ENCODE results near the gene PLAU.

PLAU gene

DNA sequence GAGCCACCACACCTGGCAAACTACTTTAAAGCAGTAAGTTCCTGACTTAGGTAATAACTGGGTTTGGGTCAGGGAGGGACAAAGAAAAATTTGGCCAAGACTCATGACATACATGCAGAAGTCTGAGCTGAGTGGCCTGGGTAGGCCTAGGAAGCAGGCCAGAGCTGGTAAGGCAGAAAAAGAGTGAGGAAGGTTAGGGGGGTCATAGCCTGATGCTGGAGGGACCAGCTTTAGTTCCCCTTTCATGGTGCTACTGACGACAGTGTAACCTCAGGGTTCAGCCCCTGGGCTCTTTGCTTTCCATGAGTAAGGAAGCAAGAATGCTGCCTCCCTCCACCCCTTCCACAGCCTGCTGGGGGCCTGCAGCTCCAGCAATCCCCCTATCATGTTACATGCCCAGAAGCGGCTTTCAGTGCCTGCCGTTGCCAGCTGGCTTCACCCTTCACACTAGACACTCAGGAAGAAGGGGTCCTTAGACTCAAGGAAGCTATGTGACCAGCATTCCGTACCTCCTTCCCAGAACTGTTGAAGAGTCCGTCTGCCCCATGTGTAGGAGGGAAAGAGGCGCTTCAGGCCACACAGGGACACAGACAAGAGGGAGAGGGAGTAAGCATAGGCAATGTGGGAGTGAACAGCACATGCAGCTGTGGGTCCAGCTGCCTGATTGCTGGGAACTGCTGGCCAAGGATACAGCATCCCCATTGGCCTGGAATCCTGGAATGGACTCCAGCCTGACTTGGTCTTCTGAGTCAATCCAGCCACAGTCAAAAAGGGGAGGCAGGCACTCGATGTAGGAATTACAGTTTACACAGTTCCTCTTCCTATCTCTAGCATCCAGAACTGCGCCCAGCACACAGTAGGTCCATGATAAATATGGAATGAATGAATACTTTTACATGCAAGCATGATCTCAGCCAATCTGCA, 4.1 kb upstream of the PLAU start:
- TF ChIP-seq, protein P1, sequence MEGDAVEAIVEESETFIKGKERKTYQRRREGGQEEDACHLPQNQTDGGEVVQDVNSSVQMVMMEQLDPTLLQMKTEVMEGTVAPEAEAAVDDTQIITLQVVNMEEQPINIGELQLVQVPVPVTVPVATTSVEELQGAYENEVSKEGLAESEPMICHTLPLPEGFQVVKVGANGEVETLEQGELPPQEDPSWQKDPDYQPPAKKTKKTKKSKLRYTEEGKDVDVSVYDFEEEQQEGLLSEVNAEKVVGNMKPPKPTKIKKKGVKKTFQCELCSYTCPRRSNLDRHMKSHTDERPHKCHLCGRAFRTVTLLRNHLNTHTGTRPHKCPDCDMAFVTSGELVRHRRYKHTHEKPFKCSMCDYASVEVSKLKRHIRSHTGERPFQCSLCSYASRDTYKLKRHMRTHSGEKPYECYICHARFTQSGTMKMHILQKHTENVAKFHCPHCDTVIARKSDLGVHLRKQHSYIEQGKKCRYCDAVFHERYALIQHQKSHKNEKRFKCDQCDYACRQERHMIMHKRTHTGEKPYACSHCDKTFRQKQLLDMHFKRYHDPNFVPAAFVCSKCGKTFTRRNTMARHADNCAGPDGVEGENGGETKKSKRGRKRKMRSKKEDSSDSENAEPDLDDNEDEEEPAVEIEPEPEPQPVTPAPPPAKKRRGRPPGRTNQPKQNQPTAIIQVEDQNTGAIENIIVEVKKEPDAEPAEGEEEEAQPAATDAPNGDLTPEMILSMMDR (IDR thresholded peaks at IDR 0.05) = no peak
- no peak overlapping the region for H3K4me3 ChIP-seq (ENCODE audit: low read depth, low read length)
- peak overlapping the region; percentile 29 for H2AFZ ChIP-seq
- H3K4me1 ChIP-seq = peaks cover 3% of the 10 kb centered on the region
- no peak overlapping the region for H3K4me2 ChIP-seq (ENCODE audit: low read length)
- peak overlapping the region; percentile 55 for H3K27ac ChIP-seq
- no peaks in the 10 kb centered on the region for H3K36me3 ChIP-seq (ENCODE audit: control insufficient read depth, insufficient read depth, low read length)
- no peak overlapping the region for H3K9ac ChIP-seq
- H3K27me3 ChIP-seq (ENCODE audit: control insufficient read depth, insufficient read depth, low read length) = no peaks in the 10 kb centered on the region
- H3K9me3 ChIP-seq (ENCODE audit: control insufficient read depth, low read length) = no peaks in the 10 kb centered on the region
- no peaks in the 10 kb centered on the region for H3K79me2 ChIP-seq

GRCh38 chr10:73907841-73908517, 3.0 kb upstream of the PLAU start:
- Histone ChIP-seq H3K79me2 (no peaks in the 10 kb centered on the region), H3K36me3 (ENCODE audit: control insufficient read depth, insufficient read depth, low read length) (no peaks in the 10 kb centered on the region), H3K27ac (peak overlapping the region; percentile 48), H2AFZ (no peak overlapping the region), H3K4me3 (ENCODE audit: low read depth, low read length) (no peak overlapping the region), H3K9me3 (ENCODE audit: control insufficient read depth, low read length) (no peaks in the 10 kb centered on the region), H3K4me1 (peaks cover 3% of the 10 kb centered on the region), H3K9ac (no peak overlapping the region), H3K27me3 (ENCODE audit: control insufficient read depth, insufficient read depth, low read length) (no peaks in the 10 kb centered on the region), H3K4me2 (ENCODE audit: low read length) (no peak overlapping the region)
- TF ChIP-seq, protein P1 (IDR thresholded peaks at IDR 0.05) = no peak

DNA sequence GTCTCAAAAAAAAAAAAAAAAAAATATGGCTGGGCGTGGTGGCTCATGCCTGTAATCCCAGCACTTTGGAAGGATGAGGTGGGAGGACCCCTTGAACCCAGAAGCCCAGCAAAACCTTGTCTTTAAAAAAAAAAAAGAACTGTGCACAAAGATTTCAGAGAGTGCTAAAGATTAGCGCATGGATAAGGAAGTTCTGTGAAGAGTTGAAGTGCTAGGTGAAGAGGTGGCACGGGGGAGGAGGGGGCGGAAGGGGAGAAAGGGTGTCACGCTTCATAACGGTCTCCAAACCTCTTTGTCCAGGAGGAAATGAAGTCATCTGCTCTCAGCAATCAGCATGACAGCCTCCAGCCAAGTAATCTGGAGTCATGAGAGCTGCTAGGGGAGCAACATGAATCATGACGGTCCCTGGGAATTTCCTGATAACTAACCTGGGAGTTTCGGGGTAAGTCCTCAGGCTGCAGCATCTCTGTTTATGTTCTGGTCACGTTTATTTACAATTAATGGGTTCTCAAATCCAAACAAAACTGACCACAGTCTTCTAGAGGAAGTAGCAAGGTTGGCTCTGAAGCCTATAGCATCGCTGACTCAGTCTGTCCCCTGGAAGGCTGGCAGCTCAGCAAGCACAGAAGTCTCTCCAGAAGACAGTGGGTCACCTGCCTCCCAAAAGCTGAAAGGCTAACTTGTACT, 1.9 kb upstream of the PLAU start:
- Histone ChIP-seq H3K9me3 (ENCODE audit: control insufficient read depth, low read length) (no peaks in the 10 kb centered on the region), H2AFZ (no peak overlapping the region), H3K27me3 (ENCODE audit: control insufficient read depth, insufficient read depth, low read length) (no peaks in the 10 kb centered on the region), H3K27ac (no peak overlapping the region), H3K4me1 (peaks cover 3% of the 10 kb centered on the region), H3K4me2 (ENCODE audit: low read length) (no peak overlapping the region), H3K36me3 (ENCODE audit: control insufficient read depth, insufficient read depth, low read length) (no peaks in the 10 kb centered on the region), H3K4me3 (ENCODE audit: low read depth, low read length) (no peak overlapping the region), H3K9ac (no peak overlapping the region), H3K79me2 (no peaks in the 10 kb centered on the region)
- TF ChIP-seq, protein P1 (IDR thresholded peaks at IDR 0.05) = no peak

- Histone ChIP-seq H3K36me3 (ENCODE audit: control insufficient read depth, insufficient read depth, low read length) (no peaks in the 10 kb centered on the region), H3K9me3 (ENCODE audit: control insufficient read depth, low read length) (no peaks in the 10 kb centered on the region), H3K4me3 (ENCODE audit: low read depth, low read length) (no peak overlapping the region), H3K79me2 (no peaks in the 10 kb centered on the region), H3K27ac (no peak overlapping the region), H3K4me2 (ENCODE audit: low read length) (no peak overlapping the region), H2AFZ (no peak overlapping the region), H3K27me3 (ENCODE audit: control insufficient read depth, insufficient read depth, low read length) (no peaks in the 10 kb centered on the region), H3K4me1 (peaks cover 3% of the 10 kb centered on the region), H3K9ac (no peak overlapping the region)
- TF ChIP-seq, protein P1 (IDR thresholded peaks at IDR 0.05) = no peak
Measured at GRCh38 chr10:73909540-73910115, 1.3 kb upstream of the PLAU start.
